GM12878 (cell line): ENCODE results near the gene ELL. TPM values are rescaled to one million over a fixed set of nuclear protein-coding genes. Genes with fewer than 3 reads are reported as not detected.

Experiments used
- ATAC-seq: fragments of 200-7000 bp; cut with Tn5 transposase; 3 replicates; pipeline ENCODE4 v1.9.1; 2020; ENCODE audit warnings: mild to moderate bottlenecking, moderate library complexity
- BruUV-seq: library from RNA; stranded (reverse); fragments of 400-500 nt; replicated peaks from 2 replicates; lab custom pipeline; 2021; lab: Mats Ljungman, UMichigan
- CTCF ChIA-PET: fragments of 300-600 bp; sonication (Branson Sonifier 250); formaldehyde crosslinking; extraction: SDS; loops from one replicate; lab custom pipeline; 2021; ENCODE audit warnings: inconsistent platforms; lab: Yijun Ruan, JAX
- POLR2A ChIA-PET: fragments of 350-600 bp; formaldehyde crosslinking; extraction: SDS; loops from one replicate; lab custom pipeline; 2021; ENCODE audit warnings: inconsistent platforms; lab: Charles Lee
- RAD21 ChIA-PET: fragments of 300-600 bp; sonication (Branson Sonifier 250); formaldehyde crosslinking; loops from one replicate; lab custom pipeline; 2023; ENCODE audit warnings: antibody characterized with exemption; ENCODE audit not compliant: unreplicated experiment; lab: Charles Lee
- SMC1A ChIA-PET: fragments of 300-600 bp; sonication (Branson Sonifier 250); formaldehyde crosslinking; loops from one replicate; lab custom pipeline; 2023; ENCODE audit not compliant: unreplicated experiment, uncharacterized antibody; lab: Charles Lee
- DNase-seq: peaks from one replicate; pipeline ENCODE4 v3.0.0-alpha.2; 2011; ENCODE audit warnings: low read depth, low spot score
- FAIRE-seq: peaks from 3 replicates; lab custom pipeline; 2011; peaks lifted over from hg19 to GRCh38; lab: Jason Lieb, UNC
- H2AFZ ChIP-seq: 2 replicates; pipeline ENCODE4 v1.6.0; 2011; ENCODE audit warnings: low read depth, low read length, control low read depth; ENCODE audit not compliant: control insufficient read depth
- H3K27ac ChIP-seq: 2 replicates; pipeline ENCODE4 v1.5.1; 2011; ENCODE audit warnings: control low read depth; ENCODE audit not compliant: control insufficient read depth, insufficient read depth
- H3K27me3 ChIP-seq, 2 experiments: replicated peaks in 1 of 2; 2 replicates each; pipeline versions ENCODE4 v1.6.0 to v1.6.1; 2011; ENCODE audit warnings: low read length in 1 of 2; ENCODE audit not compliant: control insufficient read depth in 2 of 2, insufficient read depth in 2 of 2
- H3K36me3 ChIP-seq, 2 experiments: 2 replicates each; pipeline ENCODE4 v1.5.1; 2011; ENCODE audit warnings: low read length in 1 of 2; ENCODE audit not compliant: control insufficient read depth in 2 of 2, insufficient read depth in 2 of 2
- H3K4me1 ChIP-seq: 2 replicates; pipeline ENCODE4 v1.6.1; 2011; ENCODE audit warnings: mild to moderate bottlenecking, low read length, moderate library complexity, mixed read lengths; ENCODE audit not compliant: control insufficient read depth, insufficient read depth
- H3K4me2 ChIP-seq: 2 replicates; pipeline ENCODE4 v1.6.0; 2011; ENCODE audit warnings: control low read depth; ENCODE audit not compliant: control insufficient read depth, insufficient read depth
- H3K4me3 ChIP-seq: fragments of 200-600 bp; sonication (generic); 2 replicates; pipeline ENCODE4 v1.5.1; 2016
- H3K79me2 ChIP-seq: 2 replicates; pipeline ENCODE4 v1.6.0; 2011; ENCODE audit warnings: low read length; ENCODE audit not compliant: control insufficient read depth, insufficient read depth
- H3K9ac ChIP-seq: 2 replicates; pipeline ENCODE4 v1.8.0; 2011; ENCODE audit warnings: low read length, control low read depth, mixed read lengths; ENCODE audit not compliant: control insufficient read depth, insufficient read depth
- H3K9me3 ChIP-seq: replicated peaks from 3 replicates; pipeline ENCODE4 v1.5.1; 2011; ENCODE audit warnings: mild to moderate bottlenecking, low read length; ENCODE audit not compliant: control insufficient read depth, insufficient read depth
- H4K20me1 ChIP-seq: 2 replicates; pipeline ENCODE4 v1.6.0; 2011; ENCODE audit not compliant: control insufficient read depth, insufficient read depth
- EED ChIP-seq: sonication (generic); IDR thresholded peaks from 2 replicates; pipeline ENCODE4 v1.6.1; 2016; ENCODE audit warnings: antibody characterized with exemption, low read depth
- EGR1 ChIP-seq, 2 experiments: IDR thresholded peaks; 1 replicate in 1 of 2; 2 replicates in 1 of 2; pipeline ENCODE4 v1.6.1; 2011 to 2012; ENCODE audit warnings: low read depth in 2 of 2, low read length in 2 of 2, borderline replicate concordance in 1 of 2, mild to moderate bottlenecking in 1 of 2, moderate library complexity in 1 of 2
- HDAC2 ChIP-seq: fragments of 200-600 bp; sonication (generic); IDR thresholded peaks from 2 replicates; pipeline ENCODE4 v1.6.1; 2017
- NFIC ChIP-seq: IDR thresholded peaks from 2 replicates; pipeline ENCODE4 v1.6.1; 2012; ENCODE audit warnings: low read depth, mild to moderate bottlenecking, inconsistent platforms, low read length, moderate library complexity
- NR2F1 ChIP-seq: fragments of 450-650 bp; conservative IDR thresholded peaks from 2 replicates; pipeline ENCODE4 v1.6.1; 2017; ENCODE audit warnings: mild to moderate bottlenecking
- PAX8 ChIP-seq: fragments of 450-650 bp; IDR thresholded peaks from 2 replicates; pipeline ENCODE4 v1.6.1; 2017; ENCODE audit warnings: mild to moderate bottlenecking, moderate library complexity
- SREBF2 ChIP-seq: IDR thresholded peaks from 2 replicates; pipeline ENCODE4 v1.6.1; 2012; ENCODE audit warnings: mild to moderate bottlenecking, low read length
- ZBED1 ChIP-seq: IDR thresholded peaks from 2 replicates; pipeline ENCODE4 v1.6.1; 2016; ENCODE audit warnings: borderline replicate concordance
- ZNF217 ChIP-seq: fragments of 450-650 bp; IDR thresholded peaks from 2 replicates; pipeline ENCODE4 v1.6.1; 2017; ENCODE audit warnings: antibody characterized with exemption, mild to moderate bottlenecking
- WGBS: methylation state at CpG from one replicate; pipeline ENCODE4 v1.1.6; 2016; ENCODE audit warnings: low lambda C conversion rate; ENCODE audit not compliant: insufficient replicate concordance, insufficient coverage; ENCODE audit errors: missing lambda C conversion rate; 5-methylcytosine and 5-hydroxymethylcytosine counted together
- in situ Hi-C: fragments of 300-500 bp; cut with MboI; formaldehyde crosslinking; loops from 9 replicates; pipeline ENCODE4 v1.14.3; 2018; ENCODE audit warnings: mixed read lengths
- intact Hi-C: fragments of 100-400 bp; cut with micrococcal nuclease; formaldehyde crosslinking; loops from one replicate; pipeline ENCODE4 v1.14.2; 2022; ENCODE audit not compliant: unreplicated experiment
- polyA plus RNA-seq, 11 experiments: library from polyadenylated mRNA; depleted of rRNA in 4 of 11; unstranded in 6 of 11; stranded (reverse) in 5 of 11; fragments of >200 nt; fragmentation: Nextera tagmentation in 4 of 11; fragmentation: Illumina TruSeq in 1 of 11; extraction: Ambion mirVana in 4 of 11; extraction: Trizol in 1 of 11; gene quantifications; 1 replicate in 1 of 11; 2 replicates in 10 of 11; pipeline versions ENCODE4 v1.2.1 to v1.2.3, GENCODE V29; 2011 to 2016; ENCODE audit warnings: inconsistent platforms in 2 of 11, missing spikeins in 2 of 11, low read depth in 1 of 11
- total RNA-seq, 4 experiments: library from RNA; depleted of rRNA in 3 of 4; stranded (reverse); fragments of >200 nt in 3 of 4; fragmentation: Illumina TruSeq in 1 of 4; extraction: Trizol in 1 of 4; gene quantifications; 2 replicates each; pipeline versions ENCODE4 v1.2.1 to v1.2.3, GENCODE V29; 2013 to 2021
- TF ChIP-seq, protein P1 (sequence below): fragments of 450-650 bp; IDR thresholded peaks from 2 replicates; pipeline ENCODE4 v1.6.1; 2017; ENCODE audit warnings: low read depth, mild to moderate bottlenecking, moderate library complexity
- TF ChIP-seq, protein P2 (sequence below): fragments of 450-650 bp; IDR thresholded peaks from 2 replicates; pipeline ENCODE4 v1.6.1; 2017; ENCODE audit warnings: mild to moderate bottlenecking, moderate library complexity
- TF ChIP-seq, protein P3 (sequence below): fragments of 450-650 bp; formaldehyde crosslinking; IDR thresholded peaks from 2 replicates; pipeline ENCODE4 v1.4.0; 2020; ENCODE audit warnings: mild to moderate bottlenecking, moderate library complexity

The ELL gene
- total and polyA plus RNA-seq, 10 of the 15 experiments (the other 5 are each of a cell fraction or from before 2014, with no cell fraction given), result 0.91 to 25.0 (median 9.1) TPM

DNA sequence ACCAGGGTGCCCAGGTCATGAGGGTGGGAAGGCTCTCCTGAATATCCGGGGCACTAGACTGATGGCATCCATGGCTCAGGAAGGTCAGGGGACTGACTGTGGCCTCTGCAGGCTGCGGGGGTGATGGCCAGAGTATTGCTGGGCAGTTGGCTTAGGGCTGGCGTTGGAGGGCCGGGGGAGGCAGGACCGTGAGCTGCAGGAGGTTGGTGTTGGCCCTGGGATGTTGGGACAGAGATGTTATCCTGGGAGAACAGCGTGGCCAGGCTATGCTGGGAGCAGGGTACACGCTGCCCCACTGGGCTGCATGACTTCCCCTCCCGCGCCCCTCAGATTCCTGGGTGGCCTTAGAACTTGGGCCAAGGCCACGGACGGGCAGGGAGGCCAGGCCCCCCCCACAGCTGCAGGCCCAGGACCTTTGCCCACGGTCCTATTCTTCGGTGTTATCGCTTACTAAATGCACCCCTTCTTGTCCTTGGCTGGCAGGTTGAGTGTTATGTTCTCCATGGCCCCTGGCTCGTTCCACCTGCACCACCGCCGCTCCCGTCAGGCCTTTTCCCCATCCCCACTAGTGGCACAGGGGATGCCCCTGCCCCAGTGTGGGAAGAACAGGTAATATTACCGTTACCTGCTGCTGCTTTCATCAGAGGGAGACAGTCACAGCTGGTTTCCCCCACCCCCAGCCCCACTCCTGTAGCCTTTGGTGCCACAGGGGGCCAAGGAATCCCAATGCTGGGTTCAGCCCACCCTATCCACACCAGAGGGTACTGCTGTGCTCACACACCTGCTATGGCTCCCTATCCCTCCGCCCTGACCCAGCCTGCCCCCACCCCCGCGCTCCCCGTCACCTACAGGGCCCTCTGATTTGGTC is 80.7 kb downstream of the ELL start:
- Histone ChIP-seq H3K9me3 (no peaks in the 10 kb centered on the region; the same call in 2 of the 3 replicates), H4K20me1 (no peaks in the 10 kb centered on the region; the same call in 1 of the 2 replicates), H2AFZ (no peak overlapping the region), H3K27me3 (no peaks in the 10 kb centered on the region), H3K4me2 (no peak overlapping the region), H3K4me3 (no peak overlapping the region), H3K4me1 (peaks cover 9% of the 10 kb centered on the region; the same call in 1 of the 2 replicates), H3K79me2 (no peaks in the 10 kb centered on the region), H3K9ac (no peak overlapping the region), H3K36me3 (peaks cover 3 to 18% of the 10 kb centered on the region in 2 experiments; a peak in 3 of 4 replicates), H3K27ac (no peak overlapping the region)
- CTCF ChIA-PET, result interaction anchor here (1.0 kb wide), 1 partner anchor 10 kb away, joined by 3 read pairs; no protein-coding TSS in a partner anchor
- ATAC-seq (no peak), DNase-seq (no peak), FAIRE-seq (no peak)
- in situ Hi-C loops, result no loop called here
- BruUV-seq, result no TSS peak
- no peak for TF ChIP-seq EED
- TF ChIP-seq PAX8, result no peak
- TF ChIP-seq NFIC, result no peak
- TF ChIP-seq NR2F1, result no peak
- TF ChIP-seq ZBED1, result no peak
- TF ChIP-seq, protein P1, sequence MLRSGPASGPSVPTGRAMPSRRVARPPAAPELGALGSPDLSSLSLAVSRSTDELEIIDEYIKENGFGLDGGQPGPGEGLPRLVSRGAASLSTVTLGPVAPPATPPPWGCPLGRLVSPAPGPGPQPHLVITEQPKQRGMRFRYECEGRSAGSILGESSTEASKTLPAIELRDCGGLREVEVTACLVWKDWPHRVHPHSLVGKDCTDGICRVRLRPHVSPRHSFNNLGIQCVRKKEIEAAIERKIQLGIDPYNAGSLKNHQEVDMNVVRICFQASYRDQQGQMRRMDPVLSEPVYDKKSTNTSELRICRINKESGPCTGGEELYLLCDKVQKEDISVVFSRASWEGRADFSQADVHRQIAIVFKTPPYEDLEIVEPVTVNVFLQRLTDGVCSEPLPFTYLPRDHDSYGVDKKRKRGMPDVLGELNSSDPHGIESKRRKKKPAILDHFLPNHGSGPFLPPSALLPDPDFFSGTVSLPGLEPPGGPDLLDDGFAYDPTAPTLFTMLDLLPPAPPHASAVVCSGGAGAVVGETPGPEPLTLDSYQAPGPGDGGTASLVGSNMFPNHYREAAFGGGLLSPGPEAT, result no peak
- no peak for TF ChIP-seq SREBF2
- no peak for TF ChIP-seq EGR1 (IDR thresholded peaks at IDR 0.05; ENCODE audit: borderline replicate concordance in 1 of 2, low read depth in 2 of 2, low read length in 2 of 2)
- TF ChIP-seq HDAC2, result no peak
- TF ChIP-seq ZNF217, result no peak
- TF ChIP-seq, protein P2, sequence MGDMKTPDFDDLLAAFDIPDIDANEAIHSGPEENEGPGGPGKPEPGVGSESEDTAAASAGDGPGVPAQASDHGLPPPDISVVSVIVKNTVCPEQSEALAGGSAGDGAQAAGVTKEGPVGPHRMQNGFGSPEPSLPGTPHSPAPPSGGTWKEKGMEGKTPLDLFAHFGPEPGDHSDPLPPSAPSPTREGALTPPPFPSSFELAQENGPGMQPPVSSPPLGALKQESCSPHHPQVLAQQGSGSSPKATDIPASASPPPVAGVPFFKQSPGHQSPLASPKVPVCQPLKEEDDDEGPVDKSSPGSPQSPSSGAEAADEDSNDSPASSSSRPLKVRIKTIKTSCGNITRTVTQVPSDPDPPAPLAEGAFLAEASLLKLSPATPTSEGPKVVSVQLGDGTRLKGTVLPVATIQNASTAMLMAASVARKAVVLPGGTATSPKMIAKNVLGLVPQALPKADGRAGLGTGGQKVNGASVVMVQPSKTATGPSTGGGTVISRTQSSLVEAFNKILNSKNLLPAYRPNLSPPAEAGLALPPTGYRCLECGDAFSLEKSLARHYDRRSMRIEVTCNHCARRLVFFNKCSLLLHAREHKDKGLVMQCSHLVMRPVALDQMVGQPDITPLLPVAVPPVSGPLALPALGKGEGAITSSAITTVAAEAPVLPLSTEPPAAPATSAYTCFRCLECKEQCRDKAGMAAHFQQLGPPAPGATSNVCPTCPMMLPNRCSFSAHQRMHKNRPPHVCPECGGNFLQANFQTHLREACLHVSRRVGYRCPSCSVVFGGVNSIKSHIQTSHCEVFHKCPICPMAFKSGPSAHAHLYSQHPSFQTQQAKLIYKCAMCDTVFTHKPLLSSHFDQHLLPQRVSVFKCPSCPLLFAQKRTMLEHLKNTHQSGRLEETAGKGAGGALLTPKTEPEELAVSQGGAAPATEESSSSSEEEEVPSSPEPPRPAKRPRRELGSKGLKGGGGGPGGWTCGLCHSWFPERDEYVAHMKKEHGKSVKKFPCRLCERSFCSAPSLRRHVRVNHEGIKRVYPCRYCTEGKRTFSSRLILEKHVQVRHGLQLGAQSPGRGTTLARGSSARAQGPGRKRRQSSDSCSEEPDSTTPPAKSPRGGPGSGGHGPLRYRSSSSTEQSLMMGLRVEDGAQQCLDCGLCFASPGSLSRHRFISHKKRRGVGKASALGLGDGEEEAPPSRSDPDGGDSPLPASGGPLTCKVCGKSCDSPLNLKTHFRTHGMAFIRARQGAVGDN, result no peak
- TF ChIP-seq, protein P3, sequence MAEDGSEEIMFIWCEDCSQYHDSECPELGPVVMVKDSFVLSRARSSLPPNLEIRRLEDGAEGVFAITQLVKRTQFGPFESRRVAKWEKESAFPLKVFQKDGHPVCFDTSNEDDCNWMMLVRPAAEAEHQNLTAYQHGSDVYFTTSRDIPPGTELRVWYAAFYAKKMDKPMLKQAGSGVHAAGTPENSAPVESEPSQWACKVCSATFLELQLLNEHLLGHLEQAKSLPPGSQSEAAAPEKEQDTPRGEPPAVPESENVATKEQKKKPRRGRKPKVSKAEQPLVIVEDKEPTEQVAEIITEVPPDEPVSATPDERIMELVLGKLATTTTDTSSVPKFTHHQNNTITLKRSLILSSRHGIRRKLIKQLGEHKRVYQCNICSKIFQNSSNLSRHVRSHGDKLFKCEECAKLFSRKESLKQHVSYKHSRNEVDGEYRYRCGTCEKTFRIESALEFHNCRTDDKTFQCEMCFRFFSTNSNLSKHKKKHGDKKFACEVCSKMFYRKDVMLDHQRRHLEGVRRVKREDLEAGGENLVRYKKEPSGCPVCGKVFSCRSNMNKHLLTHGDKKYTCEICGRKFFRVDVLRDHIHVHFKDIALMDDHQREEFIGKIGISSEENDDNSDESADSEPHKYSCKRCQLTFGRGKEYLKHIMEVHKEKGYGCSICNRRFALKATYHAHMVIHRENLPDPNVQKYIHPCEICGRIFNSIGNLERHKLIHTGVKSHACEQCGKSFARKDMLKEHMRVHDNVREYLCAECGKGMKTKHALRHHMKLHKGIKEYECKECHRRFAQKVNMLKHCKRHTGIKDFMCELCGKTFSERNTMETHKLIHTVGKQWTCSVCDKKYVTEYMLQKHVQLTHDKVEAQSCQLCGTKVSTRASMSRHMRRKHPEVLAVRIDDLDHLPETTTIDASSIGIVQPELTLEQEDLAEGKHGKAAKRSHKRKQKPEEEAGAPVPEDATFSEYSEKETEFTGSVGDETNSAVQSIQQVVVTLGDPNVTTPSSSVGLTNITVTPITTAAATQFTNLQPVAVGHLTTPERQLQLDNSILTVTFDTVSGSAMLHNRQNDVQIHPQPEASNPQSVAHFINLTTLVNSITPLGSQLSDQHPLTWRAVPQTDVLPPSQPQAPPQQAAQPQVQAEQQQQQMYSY (CRISPR knock-in tag), result no peak
- intact Hi-C loops, result no loop called here
- WGBS, result 91% methylated on average over 23 of the region's 23 CpGs
- POLR2A ChIA-PET, result interaction anchor here (0.6 kb wide), 1 partner anchor 181 kb away, joined by 3 read pairs; no protein-coding TSS in a partner anchor
- SMC1A ChIA-PET, result no interaction called here
- RAD21 ChIA-PET, result no interaction called here
